ENCODE results near the gene IL19. TPM values are rescaled to one million over a fixed set of nuclear protein-coding genes. Genes with fewer than 3 reads are reported as not detected.

IL19 gene
- total and polyA plus RNA-seq, 8 donors: 3.1 to 25.9 TPM; not detected in 6

DNA sequence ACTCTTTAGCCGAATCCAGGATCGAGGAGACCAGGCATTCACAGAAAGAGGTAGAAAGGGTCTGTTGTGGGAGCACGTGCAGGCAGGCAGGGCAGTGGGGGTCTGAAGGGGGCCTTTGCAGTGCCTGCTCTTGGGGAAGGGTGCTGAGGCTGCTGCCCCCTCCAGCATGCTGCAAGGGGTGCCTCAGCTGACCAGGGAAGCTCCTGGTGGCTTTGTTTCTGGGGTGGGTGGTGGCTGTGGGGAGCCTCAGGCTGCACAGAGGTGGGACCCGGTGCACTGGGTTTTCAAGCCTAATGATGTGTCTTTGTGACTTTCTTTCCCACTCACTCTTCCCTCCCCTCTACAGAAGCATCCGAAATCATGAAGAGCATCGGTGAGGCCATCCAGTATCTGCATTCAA lies 41.5 kb upstream of the IL19 start:
- H3K9me3 ChIP-seq: no peaks in the 10 kb centered on the region
- peaks cover 51 to 58% (median 56%) of the 10 kb centered on the region in 4 donors for H3K36me3 ChIP-seq
- TF ChIP-seq POLR2A (IDR thresholded peaks at IDR 0.05) (no peak), EP300 (IDR thresholded peaks at IDR 0.05) (no peak), POLR2AphosphoS5 (IDR thresholded peaks at IDR 0.05) (no peak)
- TF ChIP-seq, protein P1, sequence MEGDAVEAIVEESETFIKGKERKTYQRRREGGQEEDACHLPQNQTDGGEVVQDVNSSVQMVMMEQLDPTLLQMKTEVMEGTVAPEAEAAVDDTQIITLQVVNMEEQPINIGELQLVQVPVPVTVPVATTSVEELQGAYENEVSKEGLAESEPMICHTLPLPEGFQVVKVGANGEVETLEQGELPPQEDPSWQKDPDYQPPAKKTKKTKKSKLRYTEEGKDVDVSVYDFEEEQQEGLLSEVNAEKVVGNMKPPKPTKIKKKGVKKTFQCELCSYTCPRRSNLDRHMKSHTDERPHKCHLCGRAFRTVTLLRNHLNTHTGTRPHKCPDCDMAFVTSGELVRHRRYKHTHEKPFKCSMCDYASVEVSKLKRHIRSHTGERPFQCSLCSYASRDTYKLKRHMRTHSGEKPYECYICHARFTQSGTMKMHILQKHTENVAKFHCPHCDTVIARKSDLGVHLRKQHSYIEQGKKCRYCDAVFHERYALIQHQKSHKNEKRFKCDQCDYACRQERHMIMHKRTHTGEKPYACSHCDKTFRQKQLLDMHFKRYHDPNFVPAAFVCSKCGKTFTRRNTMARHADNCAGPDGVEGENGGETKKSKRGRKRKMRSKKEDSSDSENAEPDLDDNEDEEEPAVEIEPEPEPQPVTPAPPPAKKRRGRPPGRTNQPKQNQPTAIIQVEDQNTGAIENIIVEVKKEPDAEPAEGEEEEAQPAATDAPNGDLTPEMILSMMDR (IDR thresholded peaks at IDR 0.05): no peak
- H3K4me1 ChIP-seq: peaks cover 20 to 53% (median 38%) of the 10 kb centered on the region in 4 donors
- no peak overlapping the region for H3K27ac ChIP-seq
- intact Hi-C loops (cut with DNase I; ENCODE audit: low total_unique reads): no loop called here
- H3K4me3 ChIP-seq: no peak overlapping the region
- 89 to 97% (median 96%) methylated on average over 6 of the region's 6 CpGs for WGBS, 5 donors
- no peaks in the 10 kb centered on the region for H3K27me3 ChIP-seq
- DNase-seq: peak in 1 of 2 donors; percentile 3

DNA sequence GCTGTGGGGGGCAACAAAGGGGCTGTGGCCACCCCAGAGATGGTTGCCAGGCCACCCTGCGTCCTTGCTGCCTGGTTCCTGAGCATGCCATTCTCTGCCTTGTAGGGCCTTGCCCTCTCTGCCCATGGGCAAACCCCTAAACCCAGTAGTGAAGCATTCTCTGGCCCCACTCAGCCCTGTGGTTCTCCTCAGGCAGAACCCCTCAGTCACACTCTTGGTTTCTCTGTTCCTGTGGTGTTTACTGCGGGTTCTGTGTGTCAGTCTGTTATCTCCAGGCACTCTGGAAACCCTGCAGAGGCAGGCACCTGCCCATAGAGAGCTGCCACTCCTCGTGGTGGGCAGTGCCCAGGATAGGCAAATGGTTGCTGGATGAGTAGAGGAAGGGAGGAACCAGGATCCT lies 41.1 kb upstream of the IL19 start:
- Histone ChIP-seq H3K36me3 (peaks cover 51 to 63% (median 60%) of the 10 kb centered on the region in 4 donors), H3K27ac (no peak overlapping the region), H3K9me3 (no peaks in the 10 kb centered on the region), H3K27me3 (no peaks in the 10 kb centered on the region), H3K4me3 (no peak overlapping the region), H3K4me1 (peaks cover 19 to 48% (median 35%) of the 10 kb centered on the region in 4 donors)
- WGBS, 5 donors: 84 to 96% (median 91%) methylated on average over 2 to 3 of the region's 3 CpGs
- intact Hi-C loops (cut with DNase I; ENCODE audit: low total_unique reads): no loop called here
- TF ChIP-seq, protein P1 (IDR thresholded peaks at IDR 0.05): no peak
- TF ChIP-seq POLR2AphosphoS5 (IDR thresholded peaks at IDR 0.05): no peak
- no peak for TF ChIP-seq POLR2A (IDR thresholded peaks at IDR 0.05)
- TF ChIP-seq EP300 (IDR thresholded peaks at IDR 0.05): no peak
- DNase-seq: peak in 1 of 2 donors; percentile 8

DNA sequence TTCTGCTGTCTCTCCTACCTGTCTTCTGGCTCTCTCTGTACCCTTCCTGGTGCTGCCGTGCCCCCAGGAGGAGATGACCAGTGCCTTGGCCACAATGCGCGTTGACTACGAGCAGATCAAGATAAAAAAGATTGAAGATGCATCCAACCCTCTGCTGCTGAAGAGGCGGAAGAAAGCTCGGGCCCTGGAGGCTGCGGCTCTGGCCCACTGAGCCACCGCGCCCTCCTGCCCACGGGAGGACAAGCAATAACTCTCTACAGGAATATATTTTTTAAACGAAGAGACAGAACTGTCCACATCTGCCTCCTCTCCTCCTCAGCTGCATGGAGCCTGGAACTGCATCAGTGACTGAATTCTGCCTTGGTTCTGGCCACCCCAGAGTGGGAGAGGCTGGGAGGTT lies 38.1 kb upstream of the IL19 start:
- Histone ChIP-seq H3K27ac (no peak overlapping the region), H3K36me3 (peaks cover 51 to 89% (median 73%) of the 10 kb centered on the region in 4 donors), H3K4me3 (no peak overlapping the region), H3K4me1 (peaks cover 0 to 45% (median 12%) of the 10 kb centered on the region in 4 donors), H3K9me3 (no peaks in the 10 kb centered on the region), H3K27me3 (no peaks in the 10 kb centered on the region)
- WGBS, 5 donors: 86 to 88% (median 87%) methylated on average over 11 of the region's 11 CpGs
- intact Hi-C loops (cut with DNase I; ENCODE audit: low total_unique reads): loop anchor here (10.0 kb wide), 1 partner anchor 172 kb away; no protein-coding TSS in a partner anchor
- no peak for DNase-seq
- TF ChIP-seq EP300 (IDR thresholded peaks at IDR 0.05): no peak
- TF ChIP-seq, protein P1 (IDR thresholded peaks at IDR 0.05): no peak

DNA sequence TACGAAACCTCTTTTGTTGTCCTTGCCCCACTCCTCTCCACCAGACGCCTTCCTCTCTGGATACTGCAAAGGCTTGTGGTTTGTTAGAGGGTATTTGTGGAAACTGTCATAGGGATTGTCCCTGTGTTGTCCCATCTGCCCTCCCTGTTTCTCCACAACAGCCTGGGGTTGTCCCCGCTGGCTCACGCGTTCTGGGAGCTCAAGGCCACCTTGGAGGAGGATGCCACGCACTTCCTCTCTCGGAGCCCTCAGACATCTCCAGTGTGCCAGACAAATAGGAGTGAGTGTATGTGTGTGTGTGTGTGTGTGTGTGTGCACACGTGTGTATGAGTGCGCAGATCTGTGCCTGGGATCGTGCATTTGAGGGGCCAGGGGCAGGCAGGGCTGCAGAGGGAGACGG lies 37.6 kb upstream of the IL19 start:
- DNase-seq: no peak
- intact Hi-C loops (cut with DNase I; ENCODE audit: low total_unique reads): loop anchor here (10.0 kb wide), 1 partner anchor 172 kb away; no protein-coding TSS in a partner anchor
- peaks cover 51 to 89% (median 73%) of the 10 kb centered on the region in 4 donors for H3K36me3 ChIP-seq
- no peaks in the 10 kb centered on the region for H3K9me3 ChIP-seq
- WGBS, 5 donors: 82 to 91% (median 86%) methylated on average over 7 to 11 of the region's 11 CpGs
- TF ChIP-seq POLR2AphosphoS5 (IDR thresholded peaks at IDR 0.05): no peak
- no peak for TF ChIP-seq EP300 (IDR thresholded peaks at IDR 0.05)
- TF ChIP-seq, protein P1 (IDR thresholded peaks at IDR 0.05): no peak
- no peak for TF ChIP-seq POLR2A (IDR thresholded peaks at IDR 0.05)
- H3K27me3 ChIP-seq: no peaks in the 10 kb centered on the region
- no peak overlapping the region for H3K4me3 ChIP-seq
- no peak overlapping the region for H3K27ac ChIP-seq
- peaks cover 0 to 45% (median 12%) of the 10 kb centered on the region in 4 donors for H3K4me1 ChIP-seq

All from stomach (tissue), 9 donors.